Karpas-422 (cell line): ENCODE data around the gene PDE1C. TPM values are rescaled to one million over a fixed set of nuclear protein-coding genes. Genes with fewer than 3 reads are reported as not detected.

Experiments used
- DNase-seq: peaks from one replicate; pipeline ENCODE4 v3.0.0-alpha.2; 2015
- H2AFZ ChIP-seq: fragments of 200-600 bp; sonication (generic); 2 replicates; pipeline ENCODE4 v1.6.1; 2014; ENCODE audit warnings: antibody characterized with exemption, low read length, mixed read lengths
- H3K27ac ChIP-seq: fragments of 200-600 bp; sonication (generic); 2 replicates; pipeline ENCODE4 v1.5.1; 2014; ENCODE audit warnings: mild to moderate bottlenecking, low read length, moderate library complexity
- H3K27me3 ChIP-seq: fragments of 200-600 bp; sonication (generic); 2 replicates; pipeline ENCODE4 v1.6.1; 2014; ENCODE audit warnings: low read length, mixed read lengths
- H3K36me3 ChIP-seq: fragments of 200-600 bp; sonication (generic); 2 replicates; pipeline ENCODE4 v1.6.1; 2014; ENCODE audit warnings: low read length, mixed read lengths; ENCODE audit not compliant: insufficient read depth
- H3K4me1 ChIP-seq: fragments of 200-600 bp; sonication (generic); 2 replicates; pipeline ENCODE4 v1.6.1; 2014; ENCODE audit warnings: mild to moderate bottlenecking, low read length, mixed read lengths
- H3K4me2 ChIP-seq: fragments of 200-600 bp; sonication (generic); 2 replicates; pipeline ENCODE4 v1.6.1; 2014; ENCODE audit warnings: low read length, low read depth, mild to moderate bottlenecking; ENCODE audit not compliant: poor library complexity, severe bottlenecking
- H3K4me3 ChIP-seq: fragments of 200-600 bp; sonication (generic); 2 replicates; pipeline ENCODE4 v1.5.1; 2014; ENCODE audit warnings: mild to moderate bottlenecking, antibody characterized with exemption, low read length, mixed read lengths
- H3K79me2 ChIP-seq: fragments of 200-600 bp; sonication (generic); 2 replicates; pipeline ENCODE4 v1.6.1; 2014; ENCODE audit warnings: mild to moderate bottlenecking, low read length, mixed read lengths
- H3K9ac ChIP-seq: fragments of 200-600 bp; sonication (generic); 2 replicates; pipeline ENCODE4 v1.6.0; 2014; ENCODE audit warnings: low read length
- H3K9me2 ChIP-seq: fragments of 200-600 bp; sonication (generic), shearing (Covaris generic); replicated peaks from 2 replicates; pipeline ENCODE4 v1.6.0; 2014; ENCODE audit warnings: mild to moderate bottlenecking, low read length, moderate library complexity; ENCODE audit not compliant: insufficient read depth
- H3K9me3 ChIP-seq: fragments of 300-700, 200-600 bp; sonication (generic); 2 replicates; pipeline ENCODE4 v1.6.1; 2014; ENCODE audit warnings: low read length, mixed read lengths
- H4K20me1 ChIP-seq: fragments of 200-600 bp; sonication (generic); 2 replicates; pipeline ENCODE4 v1.6.1; 2014; ENCODE audit warnings: mild to moderate bottlenecking, antibody characterized with exemption, low read length, low read depth; ENCODE audit not compliant: insufficient read depth
- total RNA-seq: library from RNA; depleted of rRNA; stranded (reverse); fragments of >200 nt; shearing (Covaris generic); gene quantifications from 2 replicates; pipeline ENCODE4 v1.2.3, GENCODE V29; 2014; ENCODE audit warnings: low replicate concordance

PDE1C gene
- total RNA-seq, 1 experiment from 2014 or later: not detected

GRCh38 chr7:32102432-32102873 is 32.2 kb upstream of the PDE1C start:
- no peak overlapping the region for H2AFZ ChIP-seq

GRCh38 chr7:32100407-32100907 is 30.2 kb upstream of the PDE1C start:
- Histone ChIP-seq H3K27ac (no peak overlapping the region), H3K4me2 (no peak overlapping the region), H3K27me3 (peaks cover 2% of the 10 kb centered on the region), H4K20me1 (no peaks in the 10 kb centered on the region), H3K4me1 (no peaks in the 10 kb centered on the region), H3K9me2 (0 out of 2 replicates have a peak, but pooled peaks cover 3% of the 10 kb centered on the region), H3K9ac (no peak overlapping the region), H3K4me3 (no peak overlapping the region), H3K79me2 (no peaks in the 10 kb centered on the region), H2AFZ (no peak overlapping the region), H3K9me3 (no peaks in the 10 kb centered on the region), H3K36me3 (no peaks in the 10 kb centered on the region)
- no peak for DNase-seq

More at GRCh38 chr7:32102432-32102873, 32.2 kb upstream of the PDE1C start:
- H3K9me2 ChIP-seq: 0 out of 2 replicates have a peak, but pooled peaks cover 3% of the 10 kb centered on the region
- no peak for DNase-seq
- H3K4me1 ChIP-seq: no peaks in the 10 kb centered on the region
- H3K4me2 ChIP-seq: no peak overlapping the region
- no peak overlapping the region for H3K9ac ChIP-seq
- H3K36me3 ChIP-seq: no peaks in the 10 kb centered on the region
- no peak overlapping the region for H3K27ac ChIP-seq
- no peaks in the 10 kb centered on the region for H3K79me2 ChIP-seq
- no peaks in the 10 kb centered on the region for H3K9me3 ChIP-seq
- H4K20me1 ChIP-seq: no peaks in the 10 kb centered on the region
- H3K4me3 ChIP-seq: no peak overlapping the region
- peaks cover 2% of the 10 kb centered on the region for H3K27me3 ChIP-seq

DNA sequence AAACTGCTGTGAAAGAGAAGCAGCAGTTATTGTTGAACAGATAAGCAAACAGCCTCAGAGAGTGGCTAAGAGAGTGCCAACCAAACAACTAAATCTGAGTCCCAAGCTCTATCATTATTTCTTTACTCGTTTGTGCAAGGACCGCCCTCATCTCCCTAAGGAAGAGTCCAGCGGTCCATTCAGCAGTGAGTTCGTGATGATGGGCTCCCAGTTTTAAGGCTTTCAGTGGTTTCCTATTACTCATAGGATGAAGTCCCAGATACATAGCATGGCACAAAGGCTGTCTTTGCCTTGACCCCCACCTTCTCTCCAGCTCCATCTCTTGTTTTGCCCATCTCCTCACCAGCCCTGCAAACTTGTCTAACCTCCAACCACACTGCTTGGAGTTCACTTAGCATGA is 24.3 kb upstream of the PDE1C start:
- Histone ChIP-seq H3K9me2 (no peaks in the 10 kb centered on the region), H3K4me2 (no peak overlapping the region), H3K9me3 (no peaks in the 10 kb centered on the region), H3K27ac (no peak overlapping the region), H3K4me1 (no peaks in the 10 kb centered on the region), H3K79me2 (no peaks in the 10 kb centered on the region), H3K4me3 (no peak overlapping the region), H3K27me3 (no peaks in the 10 kb centered on the region), H2AFZ (no peak overlapping the region), H3K36me3 (no peaks in the 10 kb centered on the region), H4K20me1 (no peaks in the 10 kb centered on the region), H3K9ac (no peak overlapping the region)
- DNase-seq: no peak

DNA sequence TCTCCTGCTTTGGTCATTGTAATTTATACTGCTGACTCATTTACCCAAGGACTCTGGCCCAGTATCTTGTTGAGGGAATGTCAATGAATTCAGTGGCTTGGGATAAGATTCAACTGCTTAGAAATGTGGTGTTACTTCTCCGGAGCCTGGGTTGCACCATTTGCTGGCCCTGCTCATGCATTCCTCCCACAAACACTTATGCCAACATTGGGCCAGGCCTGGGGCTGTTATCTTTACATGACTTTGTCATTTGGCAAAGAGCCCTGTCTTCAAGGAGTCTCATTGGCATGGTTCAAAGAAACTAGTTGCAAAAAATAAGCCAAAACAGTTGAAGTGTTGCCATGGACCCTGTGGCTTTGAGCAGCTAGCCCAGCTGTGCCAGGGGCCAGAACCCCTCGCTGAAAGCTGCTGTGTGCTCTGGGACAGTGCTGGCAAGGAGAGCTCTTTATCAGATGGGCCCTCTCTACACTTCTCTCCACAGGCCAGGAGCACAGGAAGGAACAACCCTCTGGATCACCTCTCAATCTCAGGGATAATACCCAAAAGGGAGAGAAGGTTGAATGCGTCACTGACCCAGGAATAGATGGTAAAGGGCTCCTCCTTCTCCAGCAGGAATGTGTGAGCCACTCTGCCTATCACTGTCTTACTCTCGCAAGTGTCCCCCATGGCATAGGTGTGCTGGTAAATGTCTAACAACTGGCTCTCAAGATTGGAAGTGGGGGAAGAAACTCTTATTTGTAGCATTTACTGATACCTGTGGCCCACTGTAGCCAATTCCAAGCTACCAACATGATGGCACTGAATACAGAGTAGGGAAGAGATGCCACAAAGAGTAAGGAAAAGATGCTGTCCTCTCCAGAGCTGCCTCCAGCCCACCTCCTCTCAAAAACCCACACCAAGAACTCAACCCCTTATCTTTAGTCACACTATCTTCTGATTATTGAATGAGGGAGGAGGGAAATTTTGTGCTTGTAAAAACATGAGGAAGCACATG is 23.5 kb upstream of the PDE1C start:
- H3K4me1 ChIP-seq: no peaks in the 10 kb centered on the region
- no peak overlapping the region for H3K4me2 ChIP-seq
- H3K4me3 ChIP-seq: no peak overlapping the region
- H3K9me2 ChIP-seq: no peaks in the 10 kb centered on the region
- H3K27me3 ChIP-seq: no peaks in the 10 kb centered on the region
- H2AFZ ChIP-seq: no peak overlapping the region
- no peaks in the 10 kb centered on the region for H4K20me1 ChIP-seq
- no peak for DNase-seq
- H3K79me2 ChIP-seq: no peaks in the 10 kb centered on the region
- H3K9me3 ChIP-seq: no peaks in the 10 kb centered on the region
- H3K27ac ChIP-seq: no peak overlapping the region
- H3K36me3 ChIP-seq: no peaks in the 10 kb centered on the region
- no peak overlapping the region for H3K9ac ChIP-seq

GRCh38 chr7:32092346-32092745 is 22.1 kb upstream of the PDE1C start:
- no peak overlapping the region for H3K4me2 ChIP-seq
- no peak overlapping the region for H3K9ac ChIP-seq
- no peak overlapping the region for H2AFZ ChIP-seq
- H3K4me1 ChIP-seq: no peaks in the 10 kb centered on the region
- no peaks in the 10 kb centered on the region for H3K9me2 ChIP-seq
- no peaks in the 10 kb centered on the region for H4K20me1 ChIP-seq
- H3K4me3 ChIP-seq: no peak overlapping the region
- H3K27ac ChIP-seq: no peak overlapping the region
- H3K36me3 ChIP-seq: no peaks in the 10 kb centered on the region
- no peaks in the 10 kb centered on the region for H3K9me3 ChIP-seq
- no peak for DNase-seq
- no peaks in the 10 kb centered on the region for H3K27me3 ChIP-seq
- H3K79me2 ChIP-seq: no peaks in the 10 kb centered on the region

- no peaks in the 10 kb centered on the region for H3K9me3 ChIP-seq
- DNase-seq: no peak
- H3K36me3 ChIP-seq: no peaks in the 10 kb centered on the region
Measured at GRCh38 chr7:32091608-32092210, 21.5 kb upstream of the PDE1C start.

GRCh38 chr7:32089678-32090077 is 19.5 kb upstream of the PDE1C start:
- Histone ChIP-seq H3K9ac (no peak overlapping the region), H3K4me3 (no peak overlapping the region), H3K27me3 (no peaks in the 10 kb centered on the region), H3K4me2 (no peak overlapping the region), H3K4me1 (no peaks in the 10 kb centered on the region), H3K36me3 (no peaks in the 10 kb centered on the region), H3K9me3 (no peaks in the 10 kb centered on the region), H3K79me2 (no peaks in the 10 kb centered on the region), H3K27ac (no peak overlapping the region), H3K9me2 (no peaks in the 10 kb centered on the region), H4K20me1 (no peaks in the 10 kb centered on the region), H2AFZ (no peak overlapping the region)
- no peak for DNase-seq

More at GRCh38 chr7:32091608-32092210, 21.5 kb upstream of the PDE1C start:
- no peaks in the 10 kb centered on the region for H4K20me1 ChIP-seq
- H3K4me1 ChIP-seq: no peaks in the 10 kb centered on the region
- no peak overlapping the region for H3K9ac ChIP-seq
- no peak overlapping the region for H3K4me2 ChIP-seq
- H3K9me2 ChIP-seq: no peaks in the 10 kb centered on the region
- no peak overlapping the region for H2AFZ ChIP-seq
- no peaks in the 10 kb centered on the region for H3K27me3 ChIP-seq
- H3K79me2 ChIP-seq: no peaks in the 10 kb centered on the region
- no peak overlapping the region for H3K4me3 ChIP-seq
- H3K27ac ChIP-seq: no peak overlapping the region

DNA sequence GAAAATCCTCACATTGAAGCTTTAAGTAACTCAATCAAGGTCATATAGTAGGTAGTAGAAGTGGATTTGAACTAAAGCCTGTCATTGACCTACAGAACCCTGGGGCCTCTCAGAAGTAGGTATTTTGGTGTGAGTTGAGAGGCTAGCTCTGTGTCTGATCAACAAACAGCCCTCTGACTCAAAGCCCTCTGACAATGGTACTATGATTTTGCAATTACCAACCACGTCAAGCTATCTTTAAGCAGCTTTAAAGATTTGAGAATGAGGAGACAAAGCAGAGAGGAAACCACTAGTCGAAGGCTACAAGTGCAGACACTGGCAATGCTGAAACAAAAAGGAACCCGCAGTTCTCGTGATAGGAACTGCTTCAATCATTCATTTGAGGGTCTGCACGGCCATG is 19.0 kb upstream of the PDE1C start:
- Histone ChIP-seq H3K27ac (no peak overlapping the region), H3K4me2 (no peak overlapping the region), H3K4me3 (no peak overlapping the region), H4K20me1 (no peaks in the 10 kb centered on the region), H3K4me1 (no peaks in the 10 kb centered on the region), H3K9me3 (no peaks in the 10 kb centered on the region), H3K27me3 (no peaks in the 10 kb centered on the region), H2AFZ (no peak overlapping the region), H3K9ac (no peak overlapping the region), H3K9me2 (no peaks in the 10 kb centered on the region), H3K79me2 (no peaks in the 10 kb centered on the region), H3K36me3 (no peaks in the 10 kb centered on the region)
- no peak for DNase-seq
